Stimulated activated CD4-positive, alpha-beta T cell treated with anti-CD3 and anti-CD28 coated beads, Interleukin-15, amount 100 ng/mL, for 24 hours (primary cell): ENCODE data around the gene ZNF385D.

Source experiments
- DNase-seq: peaks from one replicate; pipeline ENCODE4 v3.0.0-alpha.2; 2020

ZNF385D gene

DNA sequence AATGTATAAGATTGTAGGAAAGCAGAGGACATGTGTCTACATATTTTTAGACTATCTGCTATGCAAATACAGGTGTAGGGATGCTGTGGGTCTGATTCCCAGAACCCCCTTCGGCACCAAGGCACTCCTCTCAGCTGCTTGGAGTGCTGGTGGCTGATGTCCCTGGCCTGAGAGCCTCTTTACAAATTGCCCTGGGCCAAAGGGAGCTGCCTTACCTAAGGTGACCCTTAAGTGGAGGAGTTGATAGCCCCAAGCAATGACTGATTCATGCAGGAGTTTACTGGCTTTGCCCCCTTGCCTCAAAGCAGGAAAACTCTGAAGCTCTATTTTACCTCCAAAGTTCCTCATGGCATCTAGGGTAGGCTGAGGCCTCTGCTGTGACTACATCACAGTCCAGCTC lies 83.0 kb downstream of the ZNF385D start:
- DNase-seq, result no peak

DNA sequence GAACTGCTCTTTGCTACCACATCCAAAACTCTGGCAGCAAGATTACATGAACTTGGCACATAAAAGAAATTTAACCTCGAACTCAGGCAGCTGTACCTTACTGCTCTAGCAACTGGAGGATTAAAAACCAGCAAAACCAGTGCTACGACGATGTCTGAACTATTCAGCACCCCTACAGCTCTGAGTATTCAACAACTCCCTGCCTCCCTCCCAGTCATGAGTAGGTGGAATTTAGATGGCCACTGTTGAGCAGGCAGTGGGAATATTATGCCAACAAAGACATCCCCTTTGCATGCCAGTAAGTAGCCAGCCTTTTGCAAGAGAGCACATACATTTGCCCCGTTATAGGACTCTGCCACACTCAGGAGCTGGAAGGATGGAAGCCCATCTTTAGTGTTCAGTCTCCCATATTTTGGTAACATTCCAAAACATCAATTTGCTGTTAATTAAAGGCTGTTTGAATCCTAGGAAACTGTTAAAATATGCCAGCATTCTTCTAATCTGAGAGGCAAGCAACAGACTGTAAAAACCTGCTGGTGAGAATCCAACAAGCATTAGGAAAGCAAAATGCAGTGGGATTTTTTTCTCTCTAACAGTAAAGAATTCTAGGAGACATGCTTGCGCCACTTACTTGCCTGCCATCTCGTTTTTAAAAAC lies 85.4 kb downstream of the ZNF385D start:
- no peak for DNase-seq

DNA sequence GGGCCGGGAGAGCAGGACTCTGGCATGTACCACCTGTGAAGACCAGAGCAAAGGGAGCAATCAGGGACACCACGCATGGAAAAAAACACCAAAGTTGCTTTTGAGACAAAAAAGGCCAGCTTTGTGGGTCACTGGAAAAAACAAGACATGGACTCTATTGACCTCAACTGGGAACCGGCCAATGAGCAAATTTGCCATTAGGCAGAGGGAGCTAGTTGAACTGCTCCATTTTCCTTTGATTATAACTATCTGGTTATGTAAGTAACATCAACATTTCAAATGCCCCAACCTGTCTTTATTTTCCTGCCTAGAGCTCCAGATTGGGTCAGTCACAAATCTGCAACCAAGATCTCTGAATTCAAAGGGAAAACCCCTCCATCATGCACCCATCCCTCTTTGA lies 86.0 kb downstream of the ZNF385D start:
- DNase-seq, result no peak

DNA sequence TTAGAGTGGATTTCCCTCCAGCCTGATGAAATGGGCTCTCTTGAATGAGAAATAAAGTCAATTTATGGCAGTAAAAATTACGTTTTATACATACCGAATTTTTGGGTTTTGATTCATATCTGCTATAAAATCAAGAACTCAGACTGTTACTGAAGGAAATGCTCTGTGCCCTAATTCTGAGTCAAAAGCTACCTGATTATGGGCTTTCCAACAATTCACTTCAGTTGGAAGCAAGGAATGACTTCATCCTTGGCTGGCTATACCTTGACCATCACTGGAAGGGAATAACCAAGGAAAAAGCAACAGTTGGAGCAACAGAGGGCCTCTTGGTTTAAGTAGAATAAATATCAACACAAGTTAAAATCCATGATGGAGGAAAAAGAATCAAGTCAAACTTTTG lies 88.6 kb downstream of the ZNF385D start:
- no peak for DNase-seq

DNA sequence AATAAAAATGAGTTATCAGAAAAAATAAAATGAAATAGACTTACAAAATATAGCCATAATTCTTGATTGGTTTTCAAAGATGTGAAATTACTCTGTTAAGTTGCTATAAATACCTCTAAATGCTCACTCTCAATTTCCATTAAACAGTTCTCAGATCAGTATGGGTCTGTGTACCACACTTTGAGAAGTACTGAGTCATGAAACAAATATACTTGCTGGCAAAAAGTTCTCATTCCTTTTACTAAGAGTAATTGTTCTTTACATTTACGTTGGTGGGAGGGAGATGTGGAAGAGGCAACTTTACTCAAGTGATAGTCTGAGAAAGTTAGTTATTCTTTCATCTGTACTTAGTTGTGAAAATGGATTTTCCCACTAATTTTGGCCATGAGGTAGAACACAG lies 96.3 kb downstream of the ZNF385D start:
- no peak for DNase-seq

DNA sequence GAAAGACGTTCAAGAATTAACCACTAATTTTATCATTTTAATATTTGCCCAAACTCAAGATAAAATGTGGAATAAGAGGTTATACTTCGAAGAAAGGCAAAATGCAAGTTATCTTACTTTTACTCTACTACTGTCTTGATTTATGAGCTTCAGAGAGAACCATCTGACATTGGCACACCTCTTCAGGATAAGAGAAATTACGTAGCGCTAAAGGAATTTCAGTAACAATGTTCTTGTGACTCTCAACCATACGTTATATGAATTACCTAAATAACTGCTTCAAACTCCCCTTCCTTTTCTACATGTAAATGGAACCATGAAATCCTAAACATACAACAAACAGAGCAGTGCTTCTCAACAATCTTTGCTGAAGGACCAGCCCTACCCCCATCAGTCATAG lies 96.8 kb downstream of the ZNF385D start:
- no peak for DNase-seq

DNA sequence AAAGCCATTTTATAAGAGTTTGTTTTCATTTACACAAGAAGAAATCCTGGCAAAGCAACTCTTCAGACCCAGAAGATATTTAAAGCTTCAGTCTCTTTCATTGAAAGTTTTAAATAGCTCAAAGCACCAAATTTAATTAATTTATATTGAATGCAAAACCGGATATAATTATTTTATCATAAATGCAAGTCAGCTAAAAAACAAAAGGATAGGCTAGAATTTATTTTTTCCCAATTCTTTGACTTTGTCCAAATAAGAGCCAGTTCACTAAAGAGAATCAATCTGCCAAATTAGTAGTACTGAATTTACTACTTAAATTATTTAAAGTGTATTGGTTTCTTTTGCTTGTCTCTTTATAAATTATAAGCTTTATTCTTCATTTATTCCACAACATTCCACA lies 101.5 kb downstream of the ZNF385D start:
- no peak for DNase-seq

DNA sequence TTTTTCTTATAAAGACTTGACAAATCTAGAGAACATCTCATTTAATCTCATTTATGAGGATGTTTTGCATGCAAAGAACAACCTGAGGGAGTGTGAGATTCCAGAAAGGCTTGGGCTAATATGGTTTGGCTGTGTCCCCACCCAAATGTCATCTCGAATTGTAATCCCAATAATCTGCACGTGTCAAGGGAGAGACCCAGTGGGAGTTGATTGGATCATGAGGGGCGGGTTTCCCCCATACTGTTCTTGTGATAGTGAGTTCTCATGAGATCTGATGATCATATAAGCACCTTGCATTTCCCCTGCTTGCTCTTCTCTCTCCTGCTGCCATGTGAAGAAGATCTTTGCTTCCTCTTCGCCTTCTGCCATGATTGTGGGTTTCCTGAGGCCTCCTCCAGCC lies 103.0 kb downstream of the ZNF385D start:
- no peak for DNase-seq

DNA sequence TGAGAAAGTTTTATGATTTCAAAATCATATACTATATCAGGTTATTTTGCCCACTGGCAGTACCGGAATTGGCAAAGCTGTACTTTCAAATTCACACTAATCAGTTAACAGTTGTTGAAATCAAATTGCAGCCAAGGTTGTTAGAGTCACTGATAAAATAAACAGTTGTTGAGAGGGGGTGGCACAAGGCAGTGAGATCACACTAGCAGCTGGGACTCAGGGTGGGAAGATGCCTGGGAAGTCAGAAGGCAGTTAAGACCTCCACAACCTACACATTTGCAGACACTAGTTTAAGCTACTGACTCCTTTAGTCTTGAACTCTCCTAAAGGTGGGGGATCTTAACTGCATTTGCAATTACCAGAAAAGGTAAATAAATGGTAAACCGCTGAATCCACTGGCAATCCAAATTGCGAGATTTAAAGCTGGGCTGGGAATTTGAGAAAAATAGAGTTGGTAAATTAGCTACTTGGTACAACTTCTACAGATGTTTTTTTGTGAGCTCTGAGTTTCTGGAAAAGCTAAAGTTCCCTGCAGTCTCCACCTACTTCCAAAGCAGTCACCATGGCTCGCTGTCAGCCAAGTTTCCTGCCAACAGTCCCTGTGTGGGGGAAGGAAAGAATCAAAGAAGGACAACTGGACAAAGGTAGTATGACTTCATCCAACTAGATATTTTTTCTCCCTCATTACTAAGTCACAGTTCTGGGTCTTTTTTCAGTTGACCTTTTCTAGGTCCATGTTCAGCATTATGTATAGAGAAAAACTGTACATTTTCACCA lies 105.7 kb downstream of the ZNF385D start:
- DNase-seq, result no peak

DNA sequence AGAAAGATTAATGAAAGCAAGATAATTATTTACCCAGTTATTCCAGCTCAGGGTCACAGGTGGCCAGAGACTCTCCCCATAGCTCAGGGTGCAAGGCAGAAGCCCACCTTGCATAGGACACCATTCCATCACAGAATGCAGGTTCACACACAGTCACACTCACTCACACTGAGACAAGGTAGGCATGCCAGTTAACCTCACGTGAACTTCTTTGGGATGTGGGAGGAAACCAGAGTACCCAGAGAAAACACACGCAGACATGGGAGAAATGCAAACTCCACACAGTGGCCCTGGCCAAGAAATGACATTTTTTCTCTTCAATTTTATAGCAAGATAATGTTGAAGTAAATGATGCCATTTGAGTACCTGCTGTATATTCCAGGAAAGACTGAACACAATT lies 106.7 kb downstream of the ZNF385D start:
- no peak for DNase-seq

DNA sequence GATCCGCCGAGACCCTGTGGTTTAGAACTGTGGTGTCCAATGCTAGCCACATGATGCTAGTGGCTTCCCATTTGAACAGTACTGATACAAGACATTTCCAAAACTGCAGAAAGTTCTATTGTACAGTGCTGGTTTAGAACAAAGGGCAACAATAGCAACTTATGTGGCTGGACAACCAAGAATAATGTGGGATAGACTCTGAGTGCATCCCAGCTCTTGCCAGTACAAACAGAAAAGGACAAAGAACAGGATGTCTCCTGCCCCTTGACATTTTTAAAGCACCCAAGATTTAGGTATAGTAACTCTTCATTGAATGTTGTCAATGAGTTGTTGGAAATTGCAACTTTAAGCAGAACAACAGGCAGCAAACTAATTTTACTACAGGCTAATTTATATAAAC lies 107.3 kb downstream of the ZNF385D start:
- no peak for DNase-seq

DNA sequence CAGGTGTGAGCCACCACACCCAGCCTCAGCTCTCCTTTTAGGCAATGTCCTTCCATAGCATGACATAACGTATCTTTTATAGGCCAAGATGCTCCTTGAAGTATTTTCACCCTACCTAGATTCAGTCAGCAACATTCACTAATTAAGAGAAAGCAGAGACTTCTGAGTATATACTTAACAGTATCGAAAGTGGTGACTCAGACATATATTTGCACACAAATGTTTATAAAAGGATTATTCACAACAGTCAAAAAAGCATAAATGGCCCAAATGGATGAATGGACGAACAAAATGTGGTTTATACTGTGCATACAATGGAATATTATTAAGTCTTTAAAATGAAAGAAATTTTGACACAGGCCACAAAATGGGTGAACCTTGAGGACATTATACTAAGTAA lies 108.6 kb downstream of the ZNF385D start:
- no peak for DNase-seq

DNA sequence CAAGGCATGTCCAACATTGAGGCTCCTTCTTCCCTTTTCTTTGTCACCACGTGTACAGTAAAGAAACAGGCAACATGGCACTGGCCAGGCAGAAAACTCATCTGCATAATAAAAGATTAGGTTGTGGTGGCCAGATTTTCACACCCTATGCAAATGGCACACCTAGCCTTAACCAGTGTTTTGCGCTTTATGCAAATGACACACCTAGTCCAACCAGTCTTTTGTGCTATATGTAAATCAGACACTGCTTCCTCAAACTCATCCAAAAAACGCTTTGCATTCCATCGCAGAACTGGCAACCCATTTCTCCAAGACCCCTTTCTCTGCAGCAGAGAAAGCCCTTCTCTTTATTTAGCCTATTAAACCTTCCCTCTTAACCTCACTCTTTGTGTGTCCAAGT lies 109.1 kb downstream of the ZNF385D start:
- DNase-seq, result no peak

DNA sequence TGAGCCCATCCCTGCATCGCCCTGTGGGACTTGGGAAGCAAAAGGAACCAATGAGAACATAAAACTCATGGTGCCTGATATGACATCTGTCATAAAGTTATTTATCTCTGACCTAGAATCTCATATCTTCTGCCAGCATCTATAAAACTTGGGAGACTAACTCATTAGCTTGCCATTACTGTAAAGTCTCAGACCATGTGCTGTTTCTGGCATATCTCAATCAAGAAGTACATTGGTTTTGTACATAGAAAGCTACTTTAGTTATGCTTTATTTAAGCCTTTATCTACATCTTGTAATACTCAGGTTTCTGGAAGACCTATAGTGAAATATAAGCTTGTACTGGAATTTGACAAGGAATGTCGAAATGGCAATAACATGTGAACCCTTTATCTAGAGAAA lies 112.5 kb downstream of the ZNF385D start:
- DNase-seq, result no peak

DNA sequence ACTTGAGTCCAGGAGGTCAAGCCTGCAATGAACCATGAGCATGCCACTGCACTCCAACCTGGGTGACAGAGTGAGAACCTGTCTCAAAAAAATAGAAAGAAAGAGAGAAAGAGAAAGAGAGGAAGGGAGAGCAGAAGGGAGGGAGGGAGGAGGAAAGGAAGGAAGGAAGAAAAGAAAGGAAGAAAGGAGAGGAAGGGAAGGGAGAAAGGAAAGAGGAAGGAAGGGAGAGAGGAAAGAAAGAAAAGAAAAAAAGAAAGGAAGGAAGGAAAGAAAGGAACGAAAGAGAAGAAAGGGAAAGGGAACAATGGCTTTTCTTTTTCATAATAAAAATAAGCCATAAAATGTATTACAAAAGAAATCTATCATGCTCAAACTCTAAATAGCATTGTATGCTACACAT lies 116.9 kb downstream of the ZNF385D start:
- DNase-seq, result no peak

DNA sequence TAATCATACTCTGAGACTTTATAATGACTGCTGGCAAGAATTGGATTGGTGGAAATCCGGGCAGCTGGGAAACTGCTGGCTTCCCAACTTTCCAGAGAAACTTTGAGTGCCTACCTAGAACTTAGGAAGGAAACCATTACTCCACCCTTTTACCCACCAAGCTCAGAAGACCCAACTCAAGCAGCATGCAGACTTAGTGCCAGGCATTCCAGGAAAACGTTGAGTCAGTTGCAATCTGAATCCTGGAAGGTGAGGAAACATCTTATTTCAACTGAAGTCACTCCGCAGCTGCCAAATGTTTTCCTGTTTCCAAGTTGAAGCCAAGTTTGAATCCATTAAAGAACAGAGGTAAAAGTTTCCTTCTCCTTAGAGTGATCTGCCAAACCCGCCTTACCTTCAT lies 126.5 kb downstream of the ZNF385D start:
- DNase-seq, result no peak

DNA sequence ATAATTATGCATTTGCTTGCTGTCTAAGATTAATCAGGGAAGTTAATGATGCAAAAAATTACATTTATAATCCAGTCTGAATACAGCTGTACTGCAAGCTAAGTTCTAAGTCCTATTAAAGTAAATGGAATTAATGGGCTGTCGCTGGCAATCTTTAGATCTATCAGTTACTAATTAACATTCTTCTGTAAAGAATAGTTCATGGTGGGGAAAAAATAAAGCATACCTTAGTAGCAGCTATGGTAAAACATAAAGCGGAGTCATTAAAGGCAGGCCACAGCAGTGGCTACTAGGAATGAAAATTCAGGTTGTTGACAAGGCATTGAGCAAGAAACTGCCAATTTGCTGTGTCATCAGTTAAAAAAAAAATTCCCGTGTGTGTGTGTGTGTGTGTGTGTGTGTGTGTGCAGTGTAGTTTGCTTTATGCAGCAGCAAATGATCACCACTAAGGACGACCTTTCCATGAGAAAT lies 129.8 kb downstream of the ZNF385D start:
- no peak for DNase-seq

DNA sequence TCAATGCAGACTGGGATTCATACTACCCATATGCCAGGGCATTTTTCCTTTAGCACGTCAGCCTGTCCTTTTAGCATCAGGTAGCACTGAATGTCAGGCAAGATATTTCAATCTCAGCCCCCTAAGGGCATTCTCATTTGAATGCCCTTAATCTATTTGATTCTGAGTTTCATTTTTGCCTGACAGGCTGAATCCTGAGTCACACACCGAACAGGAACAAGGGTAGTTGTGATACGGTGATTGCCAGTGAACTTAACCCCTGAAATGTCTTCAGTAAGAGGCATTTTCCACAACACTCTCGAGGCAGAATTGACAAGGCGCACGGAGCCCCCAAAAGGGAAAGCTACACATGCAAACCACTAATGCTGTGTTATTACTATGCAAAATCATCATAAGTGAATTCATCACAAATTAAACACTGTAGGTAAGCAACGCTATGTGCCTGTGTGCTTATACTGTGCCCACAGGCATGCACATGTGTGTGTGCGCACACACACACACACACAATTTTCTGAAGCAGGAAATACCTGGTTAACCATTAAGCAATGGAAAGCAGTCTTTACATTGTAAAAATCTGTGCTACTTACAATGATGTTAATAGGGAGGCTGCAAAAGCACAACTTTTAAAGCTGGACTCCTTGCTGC lies 130.4 kb downstream of the ZNF385D start:
- DNase-seq, result no peak

DNA sequence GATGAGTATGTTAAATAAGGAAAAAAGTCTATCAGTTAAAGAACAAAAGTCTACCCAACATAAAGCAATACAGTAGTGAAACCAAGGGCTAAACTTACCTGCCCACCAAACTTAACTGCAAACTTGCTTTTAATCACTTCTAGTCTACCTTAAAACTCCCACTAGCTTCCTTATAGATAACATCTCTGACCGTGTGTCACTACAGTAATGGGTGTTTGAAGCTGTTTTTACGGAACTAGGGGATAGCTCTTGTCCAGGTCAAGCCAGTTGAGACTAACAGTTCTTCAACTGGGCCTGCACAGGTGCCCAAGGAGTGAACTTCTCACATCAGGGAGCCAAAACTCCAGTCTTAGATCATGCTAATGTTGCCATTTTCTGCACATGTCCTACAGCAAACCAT lies 132.3 kb downstream of the ZNF385D start:
- DNase-seq, result no peak

DNA sequence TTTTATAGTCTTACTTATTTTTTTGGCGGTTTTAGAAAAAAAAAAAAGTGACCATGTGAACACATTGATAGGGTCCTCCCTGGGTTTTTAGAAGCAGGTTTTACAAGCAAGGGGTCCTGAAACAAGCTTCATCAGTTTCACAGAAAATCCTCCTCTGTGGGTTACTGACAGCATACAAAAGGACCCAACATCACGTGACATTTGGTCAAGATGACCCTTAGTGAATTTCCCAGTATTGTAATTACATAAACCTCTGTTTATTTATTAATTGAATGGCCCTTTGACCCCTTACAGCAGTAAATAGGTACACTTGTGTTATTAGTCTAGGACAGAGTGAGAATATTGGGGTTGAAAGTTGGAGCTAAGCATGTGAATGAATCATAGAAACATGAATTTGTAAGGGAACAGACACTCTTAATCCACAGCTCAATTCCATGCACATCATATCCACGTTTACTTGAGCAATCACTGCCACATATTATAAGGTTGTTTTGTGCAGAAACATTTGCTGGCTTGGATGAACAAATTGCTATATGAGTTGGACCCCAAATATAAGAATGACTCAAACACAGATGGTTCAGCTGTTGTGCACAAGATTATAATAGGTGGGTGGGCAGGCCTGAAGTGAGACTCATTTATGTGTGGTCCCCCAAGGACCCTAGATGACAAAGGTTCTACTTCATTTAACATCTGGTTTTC lies 137.5 kb downstream of the ZNF385D start:
- DNase-seq, result no peak

DNA sequence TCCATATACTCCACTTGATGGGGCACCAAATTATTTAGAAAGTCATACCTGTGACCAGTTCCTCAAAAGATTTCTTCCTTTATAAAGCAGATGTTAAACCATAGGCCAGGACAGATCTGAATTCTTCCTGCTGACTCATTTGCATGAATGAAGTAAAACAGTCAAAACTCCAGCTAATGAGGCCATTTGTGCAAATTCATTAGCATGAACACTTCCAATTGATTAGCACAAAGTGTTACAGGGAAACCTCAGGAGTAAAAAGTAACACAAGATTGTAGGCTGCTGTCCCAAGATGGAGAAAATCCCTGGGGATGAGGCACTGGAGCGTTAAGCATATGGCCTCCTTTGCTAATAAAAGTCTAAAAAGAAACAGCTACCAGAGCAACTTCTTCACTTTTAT lies 149.8 kb downstream of the ZNF385D start:
- DNase-seq, result no peak

DNA sequence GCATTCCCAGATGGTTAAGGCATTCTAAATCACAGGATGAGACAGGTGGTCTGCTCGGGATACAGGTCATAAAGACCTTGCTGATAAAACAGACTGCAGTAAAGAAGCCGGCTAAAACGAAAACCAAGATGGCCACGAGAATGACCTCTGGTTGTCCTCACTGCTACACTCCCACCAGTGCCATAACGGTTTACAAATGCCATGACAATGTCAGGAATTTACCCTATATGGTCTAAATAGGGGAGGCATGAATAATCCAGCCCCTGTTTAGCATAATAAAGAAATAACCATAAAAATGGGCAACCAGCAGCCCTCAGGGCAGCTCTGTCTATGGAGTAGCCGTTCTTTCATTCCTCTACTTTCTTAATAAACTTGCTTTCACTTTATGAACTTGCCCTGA lies 151.1 kb downstream of the ZNF385D start:
- DNase-seq, result no peak

DNA sequence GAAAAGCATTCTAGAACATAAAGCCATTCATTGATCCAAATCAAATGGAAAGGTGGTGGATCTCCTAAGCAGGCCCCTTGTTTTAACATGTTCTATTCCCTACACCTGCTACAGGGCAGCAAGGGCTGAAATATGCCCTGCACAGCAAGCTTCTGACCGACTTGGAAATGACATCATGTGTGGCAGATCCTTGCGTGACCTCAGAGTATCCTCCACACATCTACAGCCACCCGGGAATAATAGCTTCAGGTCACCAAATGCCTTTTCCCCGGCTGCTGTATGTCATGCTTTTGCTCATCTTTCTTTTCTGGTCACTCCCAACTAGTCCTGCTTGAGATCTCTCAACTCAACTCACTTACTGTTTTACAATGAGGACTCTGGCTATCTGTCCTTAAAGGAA lies 158.2 kb downstream of the ZNF385D start:
- no peak for DNase-seq

DNA sequence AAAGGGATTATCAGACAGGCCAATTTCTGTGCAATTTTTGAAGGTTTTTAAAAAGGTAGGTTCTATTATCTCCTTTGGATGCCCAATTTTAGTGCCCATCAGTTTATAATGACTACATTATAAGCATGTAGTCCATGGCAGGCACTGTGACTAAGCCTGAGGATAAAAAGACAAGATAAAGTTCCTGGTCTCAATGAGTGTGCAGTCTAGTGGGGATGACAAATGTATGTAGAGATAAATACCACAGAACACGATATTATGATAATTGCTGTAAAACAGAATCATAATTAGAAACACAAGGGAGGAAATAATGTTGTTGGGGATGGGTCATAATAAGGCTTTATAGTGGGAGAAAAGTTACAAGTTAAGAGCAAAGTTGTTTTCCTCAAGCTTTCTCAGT lies 163.1 kb downstream of the ZNF385D start:
- no peak for DNase-seq
